ENCODE data around the gene TSC22D2.

The TSC22D2 gene

DNA sequence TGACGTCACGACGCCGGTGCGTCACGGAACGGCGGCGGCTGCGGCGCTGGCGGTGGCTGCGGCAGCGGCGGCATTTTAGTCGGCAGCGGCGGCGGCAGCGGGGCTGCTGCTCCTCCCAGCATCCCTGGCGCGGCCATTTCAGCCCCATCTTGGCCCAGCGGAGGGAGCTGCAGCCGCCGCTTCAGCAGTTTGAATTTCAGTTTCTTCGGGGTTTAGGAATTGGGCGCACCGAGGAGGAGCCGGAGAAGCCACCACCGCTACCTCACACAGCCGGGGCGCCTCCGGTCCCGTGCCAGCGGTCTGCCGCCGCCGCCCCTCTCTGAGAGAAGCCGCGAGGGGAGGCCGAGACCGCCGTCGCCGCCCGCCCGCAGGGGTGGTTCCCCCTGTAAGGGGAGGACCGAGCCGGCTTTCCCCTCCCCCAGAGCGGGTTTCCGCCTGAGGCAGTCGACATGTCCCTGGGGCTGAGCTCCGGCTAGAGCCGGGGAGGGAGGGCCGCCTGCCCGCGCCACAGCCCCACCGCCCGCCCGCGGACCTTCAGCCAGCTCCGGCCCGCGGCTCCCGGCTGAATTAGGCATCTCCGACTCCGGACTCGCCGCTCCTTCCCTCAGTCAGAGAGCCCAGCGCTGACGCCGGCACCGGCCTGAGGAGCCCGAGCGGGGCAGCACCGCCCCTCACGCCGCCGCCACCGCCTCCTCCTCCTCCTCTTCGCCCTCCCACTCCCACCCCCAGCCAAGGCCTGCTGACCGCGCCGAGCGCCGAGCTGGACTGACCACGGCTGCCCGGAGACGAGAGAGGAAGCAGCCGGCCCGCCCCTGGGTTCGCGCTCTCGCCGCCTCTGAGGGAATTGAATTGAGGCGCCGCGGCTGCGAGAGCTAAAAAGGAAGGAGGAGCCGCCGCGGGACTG, at the start of gene TSC22D2:
Gene TSC22D2 (plus strand): TSS at position 78 of the 904 bp plus-strand sequence. CDS start 1,053 bp downstream, outside the sequence.
- peak; percentile 90 for DNase-seq (ENCODE audit: low read depth in 2 of 2)

DNA sequence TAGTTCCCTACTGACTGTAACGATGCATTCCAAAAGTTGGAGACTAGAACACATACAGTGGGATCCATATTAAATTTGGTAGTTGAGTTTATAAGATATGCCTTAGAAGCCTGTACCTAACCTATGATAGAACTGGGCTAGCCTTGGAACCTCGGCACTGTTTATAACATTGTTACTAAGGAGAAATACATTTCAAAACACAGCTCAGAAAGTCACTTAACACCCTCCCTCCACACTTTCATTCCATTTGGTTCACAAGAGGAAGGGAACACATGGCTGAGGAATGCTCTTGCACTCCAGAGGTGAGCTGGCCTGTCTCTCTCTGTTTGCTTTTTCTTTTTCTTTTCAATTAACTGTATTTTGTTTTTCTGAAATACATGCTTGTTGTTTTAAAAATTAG, 48.7 kb upstream of the TSC22D2 start:
- no peak for DNase-seq (ENCODE audit: low read depth in 2 of 2)

DNA sequence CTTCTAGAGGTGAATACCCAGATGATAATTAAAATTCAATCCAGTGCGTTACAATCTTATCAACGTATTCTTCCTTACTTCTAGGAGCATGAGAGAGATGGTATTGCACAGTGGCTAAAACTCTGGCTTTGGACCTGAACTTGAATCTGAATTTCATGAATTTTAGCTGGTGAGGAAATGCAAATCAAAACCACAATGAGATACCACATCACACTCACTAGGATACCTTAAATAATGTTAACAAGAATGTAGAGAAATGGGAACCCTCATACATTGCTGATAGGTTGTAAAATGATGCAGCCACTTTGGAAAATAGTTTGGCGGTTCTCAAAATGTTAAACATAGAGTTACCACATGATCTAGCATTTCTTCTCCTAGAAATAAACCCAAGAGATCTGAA, 47.1 kb upstream of the TSC22D2 start:
- DNase-seq (ENCODE audit: low read depth in 2 of 2): no peak

- DNase-seq (ENCODE audit: low read depth in 2 of 2): no peak
Observed at GRCh38 chr3:150362515-150363302, 45.4 kb upstream of the TSC22D2 start.

DNA sequence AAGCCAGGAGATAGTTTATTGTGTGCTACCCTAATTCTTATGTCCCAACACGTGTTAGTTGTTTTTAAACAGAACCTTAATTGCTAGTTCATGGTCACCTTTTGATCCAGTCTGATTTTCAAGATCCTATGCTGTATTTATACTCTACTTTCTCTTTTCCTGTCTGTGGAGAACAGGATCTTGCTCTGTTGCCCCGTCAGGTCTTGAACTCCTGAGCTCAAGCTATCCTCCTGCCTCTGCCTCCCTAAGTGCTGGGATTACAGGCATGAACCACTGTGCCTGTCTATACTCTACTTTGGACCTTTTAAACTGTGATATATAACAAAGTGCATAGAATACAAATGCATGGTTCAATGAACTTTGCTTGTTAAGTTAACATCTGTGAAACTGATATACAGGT, 44.7 kb upstream of the TSC22D2 start:
- no peak for DNase-seq (ENCODE audit: low read depth in 2 of 2)

DNA sequence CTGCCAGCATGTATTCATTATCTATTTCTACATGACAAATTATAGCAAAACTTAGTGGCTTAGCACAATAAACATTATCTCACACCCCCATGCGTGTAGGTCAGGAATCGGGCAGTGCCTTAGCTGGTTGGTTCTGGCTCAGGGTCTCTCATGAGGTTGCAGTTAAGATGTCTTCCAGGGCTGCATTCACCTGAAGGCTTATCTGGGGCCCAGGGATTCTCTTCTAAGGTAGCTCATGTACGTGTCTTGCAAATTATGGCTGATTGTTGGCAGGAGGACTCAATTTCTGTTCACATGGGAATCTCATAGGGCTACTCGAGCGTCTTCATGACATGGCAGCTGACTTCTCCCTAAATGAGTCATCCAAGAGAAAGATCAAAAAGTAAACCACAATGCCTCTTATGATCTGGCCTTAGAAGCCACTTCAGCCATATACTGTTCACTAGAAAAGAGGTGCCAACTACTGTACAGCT, 42.9 kb upstream of the TSC22D2 start:
- no peak for DNase-seq (ENCODE audit: low read depth in 2 of 2)

GRCh38 chr3:150367757-150368156, 40.3 kb upstream of the TSC22D2 start:
- DNase-seq (ENCODE audit: low read depth in 2 of 2): no peak

DNA sequence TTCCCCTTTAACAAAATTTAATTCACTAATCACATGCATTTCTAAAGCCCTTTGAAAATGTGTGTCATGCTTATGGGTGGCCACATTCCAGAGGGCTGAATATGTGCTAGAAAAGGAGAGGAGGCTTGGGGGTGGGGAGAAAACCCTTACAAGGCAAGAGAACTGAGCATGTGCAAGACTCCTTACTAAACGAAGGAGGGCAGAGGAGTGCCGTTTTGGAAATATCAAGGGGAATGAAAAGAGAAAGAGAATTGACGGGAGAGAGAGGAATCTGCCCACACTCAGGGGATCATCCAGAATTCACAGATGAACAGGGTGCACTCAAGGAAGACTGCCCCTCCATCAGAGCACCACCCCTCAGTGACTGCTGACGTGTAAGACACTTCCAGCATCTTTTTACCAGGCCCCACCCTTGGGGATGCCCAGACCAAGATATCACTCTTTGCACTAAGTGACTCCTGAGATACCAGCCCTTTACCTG, 37.9 kb upstream of the TSC22D2 start:
- peak; percentile 96 for DNase-seq (ENCODE audit: low read depth in 2 of 2)

DNA sequence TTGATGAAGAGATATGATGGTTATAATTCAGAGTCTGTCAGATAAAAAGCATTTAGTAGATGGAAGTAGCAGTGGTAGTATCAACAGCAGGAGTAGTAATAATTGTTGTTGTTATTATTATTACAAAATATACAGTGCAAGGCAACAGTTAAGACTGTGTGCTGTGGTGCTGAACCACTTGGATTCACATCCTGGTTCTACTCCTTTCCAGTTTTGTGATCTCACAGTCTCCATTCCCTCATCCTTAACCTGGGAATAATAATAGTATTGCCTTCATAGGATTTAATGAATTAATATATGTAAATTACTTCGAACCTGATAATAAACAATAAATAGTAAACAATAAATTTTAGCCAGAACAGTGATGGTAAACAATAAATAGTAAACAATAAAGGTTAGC, 37.1 kb upstream of the TSC22D2 start:
- no peak for DNase-seq (ENCODE audit: low read depth in 2 of 2)

GRCh38 chr3:150371741-150372254, 36.3 kb upstream of the TSC22D2 start:
- peak; percentile 98 for DNase-seq (ENCODE audit: low read depth in 2 of 2)

DNA sequence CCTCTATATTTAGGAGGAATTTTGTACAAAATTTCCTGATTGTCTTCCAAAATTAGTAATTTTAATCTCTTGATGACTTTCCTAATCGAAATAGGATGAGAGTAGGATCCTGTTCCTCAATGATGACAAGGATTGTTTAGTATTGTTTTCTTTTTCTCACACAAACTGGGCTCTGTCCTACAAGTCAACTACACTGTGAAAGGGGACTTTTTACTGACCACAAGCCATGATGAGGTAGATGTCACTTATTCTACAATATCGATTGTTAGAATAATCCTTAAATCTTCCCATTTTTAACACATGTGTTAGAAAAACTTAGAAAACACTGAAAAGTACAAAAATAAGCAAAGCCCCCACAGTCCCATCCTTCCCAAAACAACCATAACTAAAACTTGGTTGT, 35.8 kb upstream of the TSC22D2 start:
- DNase-seq (ENCODE audit: low read depth in 2 of 2): no peak

- no peak for DNase-seq (ENCODE audit: low read depth in 2 of 2)
Observed at GRCh38 chr3:150372722-150373121, 35.4 kb upstream of the TSC22D2 start.

DNA sequence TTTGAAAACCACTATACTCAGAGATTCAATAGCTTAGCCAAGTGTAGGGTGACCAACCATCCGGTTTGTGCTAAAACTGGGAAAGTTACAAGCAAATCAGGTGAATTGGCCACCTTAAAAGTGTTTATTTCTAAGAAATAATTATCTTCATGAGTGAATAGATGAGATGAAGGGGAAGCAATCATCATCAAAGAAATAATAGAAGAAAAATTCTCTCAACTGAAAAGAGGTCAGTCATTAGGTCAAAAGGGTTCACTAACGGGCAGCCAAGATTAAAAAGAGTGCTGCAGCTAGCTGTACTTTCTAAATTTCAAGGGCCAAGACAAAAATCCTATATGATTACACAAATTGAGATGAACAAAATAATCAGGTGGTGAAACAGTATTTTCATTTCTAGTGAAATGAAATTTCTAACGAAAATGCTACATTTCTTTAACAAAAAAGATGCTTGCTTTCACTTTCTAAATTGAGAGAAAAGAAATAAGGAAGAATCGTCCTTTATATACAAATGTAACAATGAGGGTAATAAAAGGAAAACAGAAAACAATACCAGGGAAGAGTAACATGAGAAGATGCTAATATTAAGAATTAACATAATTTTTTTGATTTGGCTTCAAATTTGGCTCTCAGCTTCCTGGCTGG, 34.7 kb upstream of the TSC22D2 start:
- DNase-seq (ENCODE audit: low read depth in 2 of 2): no peak

DNA sequence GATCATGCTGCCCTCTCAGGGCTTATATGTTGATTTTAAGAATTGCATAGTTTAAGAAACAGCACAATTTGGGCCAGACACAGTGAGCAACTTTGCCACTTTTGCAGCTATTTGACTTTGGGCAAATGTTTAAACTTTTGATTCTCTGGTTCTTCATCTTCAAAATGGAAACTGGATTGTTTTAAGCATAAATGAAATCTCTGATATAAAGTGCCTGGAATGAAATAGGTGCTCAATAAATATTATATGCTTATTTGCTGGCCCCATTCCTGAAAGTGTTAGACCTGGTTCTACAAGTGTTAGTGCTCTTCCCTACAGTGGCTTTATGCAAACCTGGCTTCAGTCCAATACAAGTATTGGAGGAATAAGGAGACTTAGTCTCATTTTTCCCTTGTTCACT, 33.1 kb upstream of the TSC22D2 start:
- no peak for DNase-seq (ENCODE audit: low read depth in 2 of 2)

- peak; percentile 63 to 73 for DNase-seq (ENCODE audit: low read depth in 2 of 2)
Observed at GRCh38 chr3:150376001-150376848, 31.9 kb upstream of the TSC22D2 start.

- no peak for DNase-seq (ENCODE audit: low read depth in 2 of 2)
Observed at GRCh38 chr3:150377601-150378300, 30.3 kb upstream of the TSC22D2 start.

GRCh38 chr3:150378301-150378748, 29.8 kb upstream of the TSC22D2 start:
- DNase-seq (ENCODE audit: low read depth in 2 of 2): no peak

DNA sequence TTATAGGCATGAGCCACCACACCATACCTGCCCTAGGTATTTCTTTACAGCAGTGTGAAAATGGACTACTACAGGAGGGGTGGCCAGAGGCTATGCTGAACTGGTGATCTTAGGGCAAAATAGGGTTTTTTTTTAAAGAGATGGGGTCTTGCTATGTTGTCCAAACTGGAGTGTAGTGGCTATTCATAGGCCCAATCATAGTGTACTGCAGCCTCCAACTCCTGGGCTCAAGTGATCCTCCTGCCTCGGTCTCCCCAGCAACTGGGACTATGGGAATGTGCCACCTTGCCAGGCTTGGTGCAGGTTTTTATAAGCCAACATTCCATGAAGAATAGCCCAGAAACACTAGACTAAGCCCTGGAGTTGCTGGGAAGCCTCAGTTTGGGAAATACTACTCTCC, 28.6 kb upstream of the TSC22D2 start:
- DNase-seq (ENCODE audit: low read depth in 2 of 2): no peak

DNA sequence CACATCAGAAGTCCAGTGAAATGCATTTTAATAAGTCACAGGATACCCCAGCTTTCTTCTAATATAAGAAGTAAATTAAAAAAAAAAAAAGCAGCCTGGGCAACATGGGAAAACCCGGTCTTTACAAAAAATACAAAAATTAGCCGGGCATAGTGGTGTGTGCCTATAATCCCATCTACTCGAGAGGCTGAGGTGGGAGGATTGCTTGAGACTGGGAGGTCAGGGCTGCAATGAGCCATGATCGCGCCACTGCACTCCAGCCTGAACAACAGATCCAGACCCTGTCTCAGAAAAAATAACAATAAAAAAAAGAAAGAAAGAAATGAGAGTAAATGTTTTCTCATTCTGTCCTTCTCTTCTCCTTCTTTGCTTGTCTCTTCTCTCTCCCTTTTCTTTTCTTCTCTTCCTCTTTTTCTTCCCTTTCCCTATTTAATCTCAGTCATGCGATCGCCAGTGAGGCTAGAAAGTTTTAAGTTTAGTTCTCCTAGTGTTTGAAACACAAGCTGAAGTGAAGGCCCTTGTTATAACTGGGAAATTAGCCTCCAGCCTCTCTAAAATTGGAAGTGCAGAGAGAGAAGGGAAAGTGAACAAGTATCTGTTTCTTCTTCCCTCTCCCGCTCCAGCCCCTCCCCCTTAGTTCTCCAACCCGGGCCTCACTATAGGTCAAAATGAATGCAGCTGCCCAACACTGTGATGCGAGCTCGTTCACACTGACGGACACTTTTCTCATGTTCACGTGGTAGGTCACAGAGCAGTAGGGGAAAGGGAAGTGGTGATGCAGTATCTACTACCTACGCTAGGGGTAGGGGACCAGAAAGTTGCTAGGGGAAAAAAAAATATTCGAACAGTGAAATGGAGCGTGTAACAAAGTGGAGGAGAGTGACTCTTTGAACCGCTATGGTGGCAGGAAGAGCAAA, 23.5 kb upstream of the TSC22D2 start:
- no peak for DNase-seq (ENCODE audit: low read depth in 2 of 2)

Data from fibroblast of skin of left biceps (primary cell).